GM12892 (cell line): ENCODE measurements around the gene SERGEF.
"Not testable (repeated sequence)": the region's sequence is repeated elsewhere in the genome, so short reads cannot be mapped to it uniquely, and the experiment has no call there.

Experiments
- DNase-seq: peaks from one replicate; pipeline ENCODE4 v3.0.0; 2011; ENCODE audit not compliant: insufficient read length
- FAIRE-seq: peaks from 2 replicates; lab custom pipeline; 2011; peaks lifted over from hg19 to GRCh38; lab: Jason Lieb, UNC
- POLR2A ChIP-seq: IDR thresholded peaks from 2 replicates; pipeline ENCODE4 v1.6.1; 2011; ENCODE audit warnings: low read depth, low read length, control low read depth
- POLR2AphosphoS5 ChIP-seq: IDR thresholded peaks from 2 replicates; pipeline ENCODE4 v1.6.1; 2011; ENCODE audit warnings: low read depth, low read length, control low read depth
- TAF1 ChIP-seq: IDR thresholded peaks from 2 replicates; pipeline ENCODE4 v1.6.1; 2011; ENCODE audit warnings: low read depth, mild to moderate bottlenecking, control low read depth, low read length, borderline replicate concordance

SERGEF gene

GRCh38 chr11:17894929-17895658 is 117.8 kb downstream of the SERGEF start:
- peak; percentile 57 for FAIRE-seq
- TF ChIP-seq TAF1: no peak
- TF ChIP-seq POLR2AphosphoS5: no peak
- no peak for TF ChIP-seq POLR2A
- no peak for DNase-seq

- TF ChIP-seq POLR2A (no peak), POLR2AphosphoS5 (no peak), TAF1 (no peak)
- no peak for FAIRE-seq
- DNase-seq: no peak
Observed at GRCh38 chr11:17892409-17892808, 120.4 kb downstream of the SERGEF start.

- DNase-seq (no peak), FAIRE-seq (no peak)
- no peak for TF ChIP-seq POLR2AphosphoS5
- TF ChIP-seq POLR2A: no peak
- TF ChIP-seq TAF1: no peak
Observed at GRCh38 chr11:17890325-17890724, 122.5 kb downstream of the SERGEF start.

GRCh38 chr11:17887779-17888178 is 125.1 kb downstream of the SERGEF start:
- no peak for DNase-seq
- no peak for FAIRE-seq
- TF ChIP-seq POLR2AphosphoS5 (no peak), POLR2A (no peak), TAF1 (no peak)

GRCh38 chr11:17883946-17884345 is 128.9 kb downstream of the SERGEF start:
- no peak for TF ChIP-seq POLR2AphosphoS5
- TF ChIP-seq POLR2A: no peak
- TF ChIP-seq TAF1: no peak
- FAIRE-seq: no peak
- no peak for DNase-seq

GRCh38 chr11:17883057-17883456 is 129.8 kb downstream of the SERGEF start:
- FAIRE-seq (no peak), DNase-seq (no peak)
- TF ChIP-seq TAF1 (no peak), POLR2A (no peak), POLR2AphosphoS5 (no peak)

- FAIRE-seq (no peak), DNase-seq (no peak)
- TF ChIP-seq POLR2AphosphoS5: no peak
- TF ChIP-seq TAF1: no peak
- no peak for TF ChIP-seq POLR2A
Observed at GRCh38 chr11:17878743-17879142, 134.1 kb downstream of the SERGEF start.

- FAIRE-seq: no peak
- no peak for DNase-seq
- TF ChIP-seq POLR2AphosphoS5 (no peak), POLR2A (no peak), TAF1 (no peak)
Observed at GRCh38 chr11:17877886-17878285, 135.0 kb downstream of the SERGEF start.

GRCh38 chr11:17876827-17877226 is 136.0 kb downstream of the SERGEF start:
- FAIRE-seq (no peak), DNase-seq (no peak)
- TF ChIP-seq TAF1: no peak

GRCh38 chr11:17875891-17876290 is 137.0 kb downstream of the SERGEF start:
- TF ChIP-seq TAF1 (no peak), POLR2A (no peak), POLR2AphosphoS5 (no peak)
- FAIRE-seq: no peak
- no peak for DNase-seq

- FAIRE-seq (no peak), DNase-seq (no peak)
- no peak for TF ChIP-seq TAF1
- no peak for TF ChIP-seq POLR2AphosphoS5
- no peak for TF ChIP-seq POLR2A
Observed at GRCh38 chr11:17873586-17873985, 139.3 kb downstream of the SERGEF start.

- not testable (repeated sequence) for DNase-seq, FAIRE-seq
Observed at GRCh38 chr11:17868398-17868797, 144.4 kb downstream of the SERGEF start.

- DNase-seq: no peak
- TF ChIP-seq POLR2AphosphoS5: no peak
- TF ChIP-seq TAF1: no peak
- no peak for TF ChIP-seq POLR2A
- no peak for FAIRE-seq
Observed at GRCh38 chr11:17867341-17867740, 145.5 kb downstream of the SERGEF start.
